ENCODE measurements around the gene SYPL1.

SYPL1 gene

GRCh38 chr7:106116161-106116704 lies 4.1 kb upstream of the SYPL1 start:
- ChIA-PET CTCF (interaction anchor here (1.1 to 1.3 kb wide), 2 partner anchors 36 to 38 kb away, joined by 3 read pairs; no protein-coding TSS in a partner anchor), POLR2A (no interaction called here)
- DNase-seq (ENCODE audit: low read depth, low spot score): no peak
- TF ChIP-seq CTCF (IDR thresholded peaks at IDR 0.05; ENCODE audit: insufficient read depth, low read length, missing control alignments): no peak
- no peak overlapping the region for H3K4me3 ChIP-seq (ENCODE audit: low read depth, low read length)

GRCh38 chr7:106114716-106115383 lies 2.7 kb upstream of the SYPL1 start:
- ChIA-PET POLR2A (interaction anchor here (0.6 kb wide), 1 partner anchor 85 kb away, joined by 3 read pairs; no protein-coding TSS in a partner anchor), CTCF (interaction anchor here (1.4 kb wide), 1 partner anchor 61 kb away, joined by 3 read pairs; no protein-coding TSS in a partner anchor)
- TF ChIP-seq CTCF (IDR thresholded peaks at IDR 0.05; ENCODE audit: insufficient read depth, low read length, missing control alignments): no peak
- DNase-seq (ENCODE audit: low read depth, low spot score): no peak
- H3K4me3 ChIP-seq (ENCODE audit: low read depth, low read length): no peak overlapping the region

GRCh38 chr7:106112972-106113421 lies 885 bp upstream of the SYPL1 start:
- CTCF ChIA-PET: interaction anchor here (0.8 to 3.0 kb wide), 6 partner anchors 8 to 181 kb away, joined by 3 to 9 read pairs (median 4); no protein-coding TSS in a partner anchor
- no peak for TF ChIP-seq CTCF (IDR thresholded peaks at IDR 0.05; ENCODE audit: insufficient read depth, low read length, missing control alignments)
- H3K4me3 ChIP-seq (ENCODE audit: low read depth, low read length): peak overlapping the region; percentile 80
- DNase-seq (ENCODE audit: low read depth, low spot score): no peak
- POLR2A ChIA-PET: interaction anchor here (0.6 to 1.9 kb wide), 2 partner anchors 13 to 1055 kb away, joined by 3 to 4 read pairs; partner anchors contain the start of gene HBP1

GRCh38 chr7:106111655-106112117 lies 426 bp downstream of the SYPL1 start:
- no peak for TF ChIP-seq CTCF (IDR thresholded peaks at IDR 0.05; ENCODE audit: insufficient read depth, low read length, missing control alignments)
- H3K4me3 ChIP-seq (ENCODE audit: low read depth, low read length): peak overlapping the region; percentile 80
- ChIA-PET POLR2A (interaction anchor here (0.6 to 1.9 kb wide), 5 partner anchors 9 to 1057 kb away, joined by 4 to 10 read pairs (median 4); partner anchors contain the start of gene HBP1), CTCF (interaction anchor here (0.6 to 3.0 kb wide), 8 partner anchors 8 to 455 kb away, joined by 3 to 9 read pairs (median 4); no protein-coding TSS in a partner anchor)
- DNase-seq (ENCODE audit: low read depth, low spot score): no peak

GRCh38 chr7:106110885-106111654 lies 1.0 kb downstream of the SYPL1 start:
- CTCF ChIA-PET: interaction anchor here (0.9 to 3.0 kb wide), 8 partner anchors 8 to 454 kb away, joined by 3 to 9 read pairs (median 4); no protein-coding TSS in a partner anchor
- H3K4me3 ChIP-seq (ENCODE audit: low read depth, low read length): peak overlapping the region; percentile 80
- POLR2A ChIA-PET: interaction anchor here (1.0 to 1.9 kb wide), 4 partner anchors 8 to 1057 kb away, joined by 4 to 10 read pairs (median 4); partner anchors contain the start of gene HBP1
- no peak for TF ChIP-seq CTCF (IDR thresholded peaks at IDR 0.05; ENCODE audit: insufficient read depth, low read length, missing control alignments)
- no peak for DNase-seq (ENCODE audit: low read depth, low spot score)

All from AG04449 (cell line).